Measurements from ENCODE around the gene FXN. TPM values are rescaled to one million over a fixed set of nuclear protein-coding genes. Genes with fewer than 3 reads are reported as not detected.

FXN gene
- total RNA-seq, 1 experiment from 2014 or later = 11.0 TPM

DNA sequence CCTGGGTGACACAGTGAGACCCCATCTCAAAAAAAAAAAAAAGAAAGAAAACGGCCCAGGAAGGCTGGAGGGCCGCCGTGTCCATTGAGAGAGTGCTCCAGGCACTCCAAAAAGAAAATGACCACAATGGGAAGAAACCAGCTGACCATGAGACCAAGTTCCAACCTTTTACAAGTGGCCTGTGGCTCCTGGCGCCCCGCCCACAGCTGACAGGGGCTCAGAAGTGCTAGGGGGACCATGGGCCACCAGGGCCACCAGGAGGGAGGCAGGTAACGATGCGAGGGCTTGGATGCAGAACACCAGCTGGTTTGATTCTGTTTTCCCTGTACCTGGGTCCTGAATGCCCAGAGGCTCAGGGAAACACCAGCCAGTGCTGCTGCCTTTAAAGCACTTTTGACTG, 34.6 kb downstream of the FXN start:
- DNase-seq = no peak
- Histone ChIP-seq H3K4me3 (ENCODE audit: low read length) (no peak overlapping the region), H3K27me3 (ENCODE audit: low read length) (no peaks in the 10 kb centered on the region), H3K4me1 (ENCODE audit: insufficient read depth, low read length) (no peaks in the 10 kb centered on the region), H3K9ac (ENCODE audit: low read length) (no peak overlapping the region), H3K27ac (ENCODE audit: low read length) (no peak overlapping the region), H3K4me2 (ENCODE audit: low read length) (no peak overlapping the region), H4K20me1 (ENCODE audit: low read length) (no peaks in the 10 kb centered on the region), H3K9me3 (ENCODE audit: low read length) (no peaks in the 10 kb centered on the region), H3K36me3 (ENCODE audit: low read depth, low read length) (no peaks in the 10 kb centered on the region), H3F3A (ENCODE audit: low read length, unreplicated experiment) (no peaks in the 10 kb centered on the region), H2AFZ (ENCODE audit: low read length) (no peak overlapping the region), H3K9me2 (replicated peaks; ENCODE audit: low read length) (no peaks in the 10 kb centered on the region), H3K79me2 (ENCODE audit: low read length) (no peaks in the 10 kb centered on the region)
- TF ChIP-seq EZH2 (IDR thresholded peaks at IDR 0.05; ENCODE audit: low read length, unreplicated experiment) (no peak), EZH2phosphoT487 (IDR thresholded peaks at IDR 0.05; ENCODE audit: borderline replicate concordance, low read length) (no peak)
- TF ChIP-seq, protein P1, sequence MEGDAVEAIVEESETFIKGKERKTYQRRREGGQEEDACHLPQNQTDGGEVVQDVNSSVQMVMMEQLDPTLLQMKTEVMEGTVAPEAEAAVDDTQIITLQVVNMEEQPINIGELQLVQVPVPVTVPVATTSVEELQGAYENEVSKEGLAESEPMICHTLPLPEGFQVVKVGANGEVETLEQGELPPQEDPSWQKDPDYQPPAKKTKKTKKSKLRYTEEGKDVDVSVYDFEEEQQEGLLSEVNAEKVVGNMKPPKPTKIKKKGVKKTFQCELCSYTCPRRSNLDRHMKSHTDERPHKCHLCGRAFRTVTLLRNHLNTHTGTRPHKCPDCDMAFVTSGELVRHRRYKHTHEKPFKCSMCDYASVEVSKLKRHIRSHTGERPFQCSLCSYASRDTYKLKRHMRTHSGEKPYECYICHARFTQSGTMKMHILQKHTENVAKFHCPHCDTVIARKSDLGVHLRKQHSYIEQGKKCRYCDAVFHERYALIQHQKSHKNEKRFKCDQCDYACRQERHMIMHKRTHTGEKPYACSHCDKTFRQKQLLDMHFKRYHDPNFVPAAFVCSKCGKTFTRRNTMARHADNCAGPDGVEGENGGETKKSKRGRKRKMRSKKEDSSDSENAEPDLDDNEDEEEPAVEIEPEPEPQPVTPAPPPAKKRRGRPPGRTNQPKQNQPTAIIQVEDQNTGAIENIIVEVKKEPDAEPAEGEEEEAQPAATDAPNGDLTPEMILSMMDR (conservative IDR thresholded peaks at IDR 0.05; ENCODE audit: low read depth, low read length) = no peak
- ChIA-PET CTCF (no interaction called here), POLR2A (ENCODE audit: unreplicated experiment) (no interaction called here)
- ATAC-seq = no peak
- no TSS peak for BruUV-seq (replicated peaks)
- intact Hi-C loops (cut with micrococcal nuclease) = no loop called here

DNA sequence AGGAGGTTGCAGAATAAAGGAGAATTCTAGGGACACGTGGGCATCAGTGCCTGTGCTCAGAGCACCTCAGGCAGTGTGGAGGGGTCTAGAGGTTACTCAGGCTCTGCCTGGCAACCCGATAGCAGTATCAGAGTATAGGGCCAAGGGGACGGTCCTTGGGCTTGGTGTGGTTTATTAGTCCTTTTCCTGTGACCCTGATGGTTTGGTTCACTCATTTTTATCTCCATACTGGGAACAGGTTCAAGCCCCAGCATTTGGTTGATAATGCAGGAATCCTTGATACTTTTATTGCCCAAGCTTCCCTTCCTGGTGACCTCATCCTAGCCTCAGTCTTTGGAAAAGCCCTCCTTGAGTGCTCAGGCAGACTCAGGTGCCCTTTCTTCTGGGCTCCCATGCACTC, 35.5 kb downstream of the FXN start:
- CTCF ChIA-PET = no interaction called here
- BruUV-seq (replicated peaks) = no TSS peak
- Histone ChIP-seq H3F3A (ENCODE audit: low read length, unreplicated experiment) (no peaks in the 10 kb centered on the region), H3K9ac (ENCODE audit: low read length) (no peak overlapping the region), H3K4me1 (ENCODE audit: insufficient read depth, low read length) (no peaks in the 10 kb centered on the region), H2AFZ (ENCODE audit: low read length) (no peak overlapping the region), H3K79me2 (ENCODE audit: low read length) (no peaks in the 10 kb centered on the region), H3K9me2 (replicated peaks; ENCODE audit: low read length) (no peaks in the 10 kb centered on the region), H3K27me3 (ENCODE audit: low read length) (no peaks in the 10 kb centered on the region), H3K36me3 (ENCODE audit: low read depth, low read length) (no peaks in the 10 kb centered on the region), H3K4me3 (ENCODE audit: low read length) (no peak overlapping the region), H3K4me2 (ENCODE audit: low read length) (no peak overlapping the region), H3K27ac (ENCODE audit: low read length) (no peak overlapping the region), H3K9me3 (ENCODE audit: low read length) (no peaks in the 10 kb centered on the region), H4K20me1 (ENCODE audit: low read length) (no peaks in the 10 kb centered on the region)
- TF ChIP-seq EZH2phosphoT487 (IDR thresholded peaks at IDR 0.05; ENCODE audit: borderline replicate concordance, low read length) (no peak), EZH2 (IDR thresholded peaks at IDR 0.05; ENCODE audit: low read length, unreplicated experiment) (no peak)
- intact Hi-C loops (cut with micrococcal nuclease) = no loop called here
- DNase-seq = no peak
- no peak for ATAC-seq
- POLR2A ChIA-PET (ENCODE audit: unreplicated experiment) = no interaction called here

DNA sequence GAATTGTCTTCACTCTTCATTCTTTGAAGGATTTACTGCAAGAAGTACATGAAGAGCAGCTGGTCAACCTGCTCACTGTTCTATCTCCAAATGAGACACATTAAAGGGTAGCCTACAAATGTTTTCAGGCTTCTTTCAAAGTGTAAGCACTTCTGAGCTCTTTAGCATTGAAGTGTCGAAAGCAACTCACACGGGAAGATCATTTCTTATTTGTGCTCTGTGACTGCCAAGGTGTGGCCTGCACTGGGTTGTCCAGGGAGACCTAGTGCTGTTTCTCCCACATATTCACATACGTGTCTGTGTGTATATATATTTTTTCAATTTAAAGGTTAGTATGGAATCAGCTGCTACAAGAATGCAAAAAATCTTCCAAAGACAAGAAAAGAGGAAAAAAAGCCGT, 37.6 kb downstream of the FXN start:
- DNase-seq (no peak), ATAC-seq (no peak)
- TF ChIP-seq, protein P1 (conservative IDR thresholded peaks at IDR 0.05; ENCODE audit: low read depth, low read length) = no peak
- no peak for TF ChIP-seq EZH2 (IDR thresholded peaks at IDR 0.05; ENCODE audit: low read length, unreplicated experiment)
- TF ChIP-seq EZH2phosphoT487 (IDR thresholded peaks at IDR 0.05; ENCODE audit: borderline replicate concordance, low read length) = no peak
- no peak overlapping the region for H2AFZ ChIP-seq (ENCODE audit: low read length)
- H3K9me3 ChIP-seq (ENCODE audit: low read length) = no peaks in the 10 kb centered on the region
- H3K27me3 ChIP-seq (ENCODE audit: low read length) = no peaks in the 10 kb centered on the region
- POLR2A ChIA-PET (ENCODE audit: unreplicated experiment) = no interaction called here
- intact Hi-C loops (cut with micrococcal nuclease) = no loop called here
- no peaks in the 10 kb centered on the region for H4K20me1 ChIP-seq (ENCODE audit: low read length)
- H3K4me2 ChIP-seq (ENCODE audit: low read length) = no peak overlapping the region
- H3K27ac ChIP-seq (ENCODE audit: low read length) = no peak overlapping the region
- H3K9ac ChIP-seq (ENCODE audit: low read length) = no peak overlapping the region
- H3F3A ChIP-seq (ENCODE audit: low read length, unreplicated experiment) = no peaks in the 10 kb centered on the region
- H3K36me3 ChIP-seq (ENCODE audit: low read depth, low read length) = no peaks in the 10 kb centered on the region
- BruUV-seq (replicated peaks) = no TSS peak
- no peaks in the 10 kb centered on the region for H3K9me2 ChIP-seq (replicated peaks; ENCODE audit: low read length)
- CTCF ChIA-PET = no interaction called here
- no peaks in the 10 kb centered on the region for H3K79me2 ChIP-seq (ENCODE audit: low read length)
- no peak overlapping the region for H3K4me3 ChIP-seq (ENCODE audit: low read length)
- H3K4me1 ChIP-seq (ENCODE audit: insufficient read depth, low read length) = no peaks in the 10 kb centered on the region
